Measurements from ENCODE around the gene WDR55. TPM values are rescaled to one million over a fixed set of nuclear protein-coding genes. Genes with fewer than 3 reads are reported as not detected.
"Not testable (repeated sequence)": the region's sequence is repeated elsewhere in the genome, so short reads cannot be mapped to it uniquely, and the experiment has no call there.

The WDR55 gene
- total RNA-seq, 4 donors from 2014 or later: 33.3 to 76.6 (median 36.1) TPM

GRCh38 chr5:140707812-140708211 is 43.1 kb downstream of the WDR55 start:
- in situ Hi-C loops (cut with MboI; ENCODE audit: low pct_ligation_motif_present in 1 of 4, low pct_unique_long_range_greater_than_20kb in 1 of 4, low sequenced_read_pairs in 3 of 4): loop anchor here in 1 of 4 donors (10.0 to 25.0 kb wide), 2 partner anchors 143 to 471 kb away; partner anchors contain the start of genes APBB3 and SLC35A4
- intact Hi-C loops (cut with DNase I; ENCODE audit: low total_unique reads): no loop called here

DNA sequence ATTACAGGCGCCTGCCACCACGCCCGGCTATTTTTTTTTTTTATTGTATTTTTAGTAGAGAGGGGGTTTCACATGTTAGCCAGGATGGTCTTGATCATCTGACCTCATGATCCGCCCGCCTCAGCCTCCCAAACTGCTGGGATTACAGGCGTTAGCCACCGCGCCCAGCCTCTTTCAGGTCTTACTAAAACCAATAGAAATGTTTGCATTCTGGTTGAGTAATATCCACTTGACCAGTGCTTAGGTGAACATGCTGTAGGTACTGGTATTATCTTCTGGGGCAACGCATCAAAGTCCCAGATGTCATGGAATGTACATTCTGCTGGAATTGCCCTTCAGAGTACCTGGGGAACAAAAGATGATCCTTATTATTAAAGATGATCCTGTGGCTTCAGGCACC is 44.1 kb downstream of the WDR55 start:
- H3K9me3 ChIP-seq; H3K27me3 ChIP-seq; intact Hi-C loops (cut with DNase I; ENCODE audit: low total_unique reads); H3K4me3 ChIP-seq; DNase-seq: not testable (repeated sequence)
- Histone ChIP-seq H3K27ac (peak overlapping the region in 2 of 4 donors; percentile 88), H3K4me1 (peaks cover 0 to 21% (median 11%) of the 10 kb centered on the region in 4 donors), H3K36me3 (peaks cover 0 to 22% (median 10%) of the 10 kb centered on the region in 4 donors)
- 87 to 93% methylated on average over 3 to 9 of the region's 9 CpGs for WGBS, 2 donors (ENCODE audit: low coverage in 1 of 2)
- in situ Hi-C loops (cut with MboI; ENCODE audit: low pct_ligation_motif_present in 1 of 4, low pct_unique_long_range_greater_than_20kb in 1 of 4, low sequenced_read_pairs in 3 of 4): loop anchor here in 1 of 4 donors (10.0 to 25.0 kb wide), 2 partner anchors 144 to 471 kb away; partner anchors contain the start of genes APBB3 and SLC35A4

More at GRCh38 chr5:140707812-140708211, 43.1 kb downstream of the WDR55 start:
- H3K27me3 ChIP-seq: no peaks in the 10 kb centered on the region
- peaks cover 0 to 21% (median 11%) of the 10 kb centered on the region in 4 donors for H3K4me1 ChIP-seq
- H3K27ac ChIP-seq: no peak overlapping the region
- no peaks in the 10 kb centered on the region for H3K9me3 ChIP-seq
- WGBS, 2 donors (ENCODE audit: low coverage in 1 of 2): 94 to 100% methylated on average over 2 to 4 of the region's 4 CpGs
- DNase-seq: no peak
- peaks cover 0 to 31% (median 14%) of the 10 kb centered on the region in 4 donors for H3K36me3 ChIP-seq
- TF ChIP-seq POLR2A (IDR thresholded peaks at IDR 0.05) (no peak), EP300 (IDR thresholded peaks at IDR 0.05; ENCODE audit: low read depth) (no peak), POLR2AphosphoS5 (IDR thresholded peaks at IDR 0.05) (no peak), CTCF (IDR thresholded peaks at IDR 0.05) (no peak)
- H3K4me3 ChIP-seq: no peak overlapping the region

GRCh38 chr5:140710899-140711552 is 46.3 kb downstream of the WDR55 start:
- intact Hi-C loops (cut with DNase I; ENCODE audit: low total_unique reads): no loop called here

GRCh38 chr5:140711794-140712193 is 47.1 kb downstream of the WDR55 start:
- Histone ChIP-seq H3K4me1 (peaks cover 0 to 21% (median 11%) of the 10 kb centered on the region in 4 donors), H3K27me3 (no peaks in the 10 kb centered on the region), H3K4me3 (peak overlapping the region in 3 of 4 donors; percentile 37 to 64 (median 41)), H3K27ac (peak overlapping the region; percentile 88 to 92 (median 89)), H3K36me3 (no peaks in the 10 kb centered on the region), H3K9me3 (no peaks in the 10 kb centered on the region)
- no peak for TF ChIP-seq POLR2A (IDR thresholded peaks at IDR 0.05)
- no peak for TF ChIP-seq CTCF (IDR thresholded peaks at IDR 0.05)
- TF ChIP-seq POLR2AphosphoS5 (IDR thresholded peaks at IDR 0.05): no peak
- TF ChIP-seq EP300 (IDR thresholded peaks at IDR 0.05; ENCODE audit: low read depth): no peak
- DNase-seq: no peak
- WGBS, 2 donors (ENCODE audit: low coverage in 1 of 2): 33 to 71% methylated on average over 1 of the region's 1 CpG
- in situ Hi-C loops (cut with MboI; ENCODE audit: low pct_ligation_motif_present in 1 of 4, low pct_unique_long_range_greater_than_20kb in 1 of 4, low sequenced_read_pairs in 3 of 4) (loop anchor here in 2 of 4 donors (5.0 to 25.0 kb wide), 2 partner anchors 344 to 474 kb away; no protein-coding TSS in a partner anchor), intact Hi-C loops (cut with DNase I; ENCODE audit: low total_unique reads) (no loop called here)

More at GRCh38 chr5:140710899-140711552, 46.3 kb downstream of the WDR55 start:
- peaks cover 0 to 21% (median 11%) of the 10 kb centered on the region in 4 donors for H3K4me1 ChIP-seq
- H3K27ac ChIP-seq: peak overlapping the region; percentile 88 to 92 (median 89)
- H3K27me3 ChIP-seq: no peaks in the 10 kb centered on the region
- 0 to 2% methylated on average over 20 to 27 of the region's 27 CpGs for WGBS, 2 donors (ENCODE audit: low coverage in 1 of 2)
- H3K36me3 ChIP-seq: peaks cover 0 to 5% (median 1%) of the 10 kb centered on the region in 4 donors
- no peaks in the 10 kb centered on the region for H3K9me3 ChIP-seq
- H3K4me3 ChIP-seq: peak overlapping the region; percentile 11 to 64 (median 39)
- TF ChIP-seq CTCF (IDR thresholded peaks at IDR 0.05) (no peak), EP300 (IDR thresholded peaks at IDR 0.05; ENCODE audit: low read depth) (no peak), POLR2A (IDR thresholded peaks at IDR 0.05) (peak; percentile 69), POLR2AphosphoS5 (IDR thresholded peaks at IDR 0.05) (peak; percentile 59 to 84 (median 78))
- in situ Hi-C loops (cut with MboI; ENCODE audit: low pct_ligation_motif_present in 1 of 4, low pct_unique_long_range_greater_than_20kb in 1 of 4, low sequenced_read_pairs in 3 of 4): loop anchor here in 2 of 4 donors (5.0 to 25.0 kb wide), 2 partner anchors 344 to 474 kb away; no protein-coding TSS in a partner anchor
- DNase-seq: peak; percentile 90
